CD4-positive, alpha-beta T cell (primary cell): Measurements from ENCODE around the gene NKX2-2. TPM values are rescaled to one million over a fixed set of nuclear protein-coding genes. Genes with fewer than 3 reads are reported as not detected.

ENCODE experiments used
- ATAC-seq: fragments of 200-7000 bp; cut with Tn5 transposase; one replicate; pipeline ENCODE4 v1.10.0; 2022; ENCODE audit warnings: mild to moderate bottlenecking; ENCODE audit not compliant: poor library complexity
- CTCF ChIA-PET: fragments of 350-600 bp; sonication (Branson Sonifier 250); formaldehyde crosslinking; loops from one replicate; lab custom pipeline; 2021; ENCODE audit warnings: antibody characterized with exemption, inconsistent platforms; lab: Charles Lee
- POLR2A ChIA-PET: fragments of 350-600 bp; sonication (Branson Sonifier 250); formaldehyde crosslinking; loops from one replicate; lab custom pipeline; 2021; ENCODE audit warnings: antibody characterized with exemption, inconsistent platforms; lab: Charles Lee
- DNase-seq, 14 experiments: peaks; one replicate each; pipeline ENCODE4 v3.0.0-alpha.2; 2013 to 2020; ENCODE audit warnings: mixed read lengths in 2 of 14
- H3K27ac ChIP-seq, 2 donors: one replicate each; pipeline versions ENCODE4 v1.5.1 to v1.7.0; 2013; ENCODE audit warnings: low read length in 2 of 2, low read depth in 1 of 2, mild to moderate bottlenecking in 1 of 2
- H3K27me3 ChIP-seq, 2 experiments: 1 replicate in 1 of 2; 2 replicates in 1 of 2; pipeline versions ENCODE4 v1.6.1 to v1.7.0; 2013; ENCODE audit warnings: low read length in 2 of 2, control low read depth in 1 of 2, mild to moderate bottlenecking in 1 of 2, moderate library complexity in 1 of 2; ENCODE audit not compliant: insufficient read depth in 2 of 2, control insufficient read depth in 1 of 2
- H3K36me3 ChIP-seq: one replicate; pipeline ENCODE4 v1.6.1; 2013; ENCODE audit warnings: low read length, control low read depth; ENCODE audit not compliant: insufficient read depth
- H3K4me1 ChIP-seq: one replicate; pipeline ENCODE4 v1.6.1; 2013; ENCODE audit warnings: low read length, control low read depth; ENCODE audit not compliant: insufficient read depth
- H3K4me3 ChIP-seq: one replicate; pipeline ENCODE4 v1.5.1; 2013; ENCODE audit warnings: mild to moderate bottlenecking, low read length, moderate library complexity
- H3K9me3 ChIP-seq, 2 experiments: 1 replicate in 1 of 2; 2 replicates in 1 of 2; pipeline versions ENCODE4 v1.6.1 to v1.7.0; 2013; ENCODE audit warnings: low read length in 2 of 2, mild to moderate bottlenecking in 2 of 2, control low read depth in 1 of 2, moderate library complexity in 1 of 2; ENCODE audit not compliant: control insufficient read depth in 1 of 2, insufficient read depth in 1 of 2
- H3K27ac Mint-ChIP-seq: one replicate; pipeline ENCODE4 v1.8.0; 2020; ENCODE audit warnings: mixed read lengths
- H3K27me3 Mint-ChIP-seq: one replicate; pipeline ENCODE4 v1.8.0; 2021; ENCODE audit warnings: mixed read lengths
- H3K36me3 Mint-ChIP-seq: one replicate; pipeline ENCODE4 v1.8.0; 2021; ENCODE audit warnings: low read depth, mixed read lengths
- H3K4me1 Mint-ChIP-seq: one replicate; pipeline ENCODE4 v1.8.0; 2021; ENCODE audit warnings: low read depth, mixed read lengths
- H3K4me3 Mint-ChIP-seq: one replicate; pipeline ENCODE4 v1.8.0; 2020; ENCODE audit warnings: mild to moderate bottlenecking, mixed read lengths
- H3K9me3 Mint-ChIP-seq: one replicate; pipeline ENCODE4 v1.8.0; 2020; ENCODE audit warnings: mixed read lengths
- intact Hi-C, 2 experiments: fragments of 100-400 bp; cut with DNase I in 1 of 2; cut with micrococcal nuclease in 1 of 2; formaldehyde crosslinking; loops; one replicate each; pipeline versions ENCODE4 v1.15.1 to v1.9.0; 2023 to 2025; cut with DNase I, micrococcal nuclease
- total RNA-seq, 174 experiments: library from RNA in 2 of 174; stranded (reverse) in 2 of 174; gene quantifications; one replicate each; pipeline ENCODE4 v1.2.3 and lab custom pipeline; 2021 to 2026
- TF ChIP-seq, protein P1 (sequence below): fragments of 200-600 bp; IDR thresholded peaks from one replicate; pipeline ENCODE4 v1.8.0; 2022; ENCODE audit warnings: antibody characterized with exemption, mild to moderate bottlenecking

The NKX2-2 gene
- total RNA-seq, 2 experiments from 2014 or later, result not detected

DNA sequence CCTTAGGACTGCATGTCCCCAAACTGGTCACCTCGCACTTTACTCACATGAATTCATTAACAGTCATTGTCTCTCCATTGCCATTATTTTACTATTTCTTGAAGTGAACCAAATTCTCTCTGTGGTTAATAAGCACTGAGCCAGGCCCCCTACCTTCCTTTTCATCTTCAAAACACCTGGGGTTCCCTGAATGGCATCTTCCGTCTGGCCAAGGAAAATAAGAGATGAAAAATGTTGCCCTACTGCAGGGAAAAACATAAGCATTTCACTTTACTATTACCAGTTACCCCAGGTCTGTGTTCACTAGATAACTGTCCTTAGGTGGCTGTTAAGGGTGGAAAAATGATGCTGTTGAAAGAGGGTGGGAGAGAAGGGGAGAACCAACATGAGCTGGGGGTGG, 10.0 kb upstream of the NKX2-2 start:
- no peak for DNase-seq
- peaks cover 82% of the 10 kb centered on the region for H3K27me3 Mint-ChIP-seq
- H3K4me3 Mint-ChIP-seq, result no peak overlapping the region
- H3K4me1 Mint-ChIP-seq, result peaks cover 18% of the 10 kb centered on the region
- ATAC-seq, result no peak
- H3K9me3 Mint-ChIP-seq, result no peaks in the 10 kb centered on the region
- Histone ChIP-seq H3K27me3 (peaks cover 60 to 78% of the 10 kb centered on the region in 2 experiments), H3K36me3 (no peaks in the 10 kb centered on the region), H3K4me1 (peaks cover 23% of the 10 kb centered on the region), H3K9me3 (peaks cover 0 to 4% of the 10 kb centered on the region in 2 experiments), H3K27ac (no peak overlapping the region), H3K4me3 (no peak overlapping the region)
- TF ChIP-seq, protein P1, sequence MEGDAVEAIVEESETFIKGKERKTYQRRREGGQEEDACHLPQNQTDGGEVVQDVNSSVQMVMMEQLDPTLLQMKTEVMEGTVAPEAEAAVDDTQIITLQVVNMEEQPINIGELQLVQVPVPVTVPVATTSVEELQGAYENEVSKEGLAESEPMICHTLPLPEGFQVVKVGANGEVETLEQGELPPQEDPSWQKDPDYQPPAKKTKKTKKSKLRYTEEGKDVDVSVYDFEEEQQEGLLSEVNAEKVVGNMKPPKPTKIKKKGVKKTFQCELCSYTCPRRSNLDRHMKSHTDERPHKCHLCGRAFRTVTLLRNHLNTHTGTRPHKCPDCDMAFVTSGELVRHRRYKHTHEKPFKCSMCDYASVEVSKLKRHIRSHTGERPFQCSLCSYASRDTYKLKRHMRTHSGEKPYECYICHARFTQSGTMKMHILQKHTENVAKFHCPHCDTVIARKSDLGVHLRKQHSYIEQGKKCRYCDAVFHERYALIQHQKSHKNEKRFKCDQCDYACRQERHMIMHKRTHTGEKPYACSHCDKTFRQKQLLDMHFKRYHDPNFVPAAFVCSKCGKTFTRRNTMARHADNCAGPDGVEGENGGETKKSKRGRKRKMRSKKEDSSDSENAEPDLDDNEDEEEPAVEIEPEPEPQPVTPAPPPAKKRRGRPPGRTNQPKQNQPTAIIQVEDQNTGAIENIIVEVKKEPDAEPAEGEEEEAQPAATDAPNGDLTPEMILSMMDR, result no peak
- no peaks in the 10 kb centered on the region for H3K36me3 Mint-ChIP-seq
- H3K27ac Mint-ChIP-seq, result no peak overlapping the region
- ChIA-PET CTCF (interaction anchor here (1.6 kb wide), 1 partner anchor 19 kb away, joined by 6 read pairs; no protein-coding TSS in a partner anchor), POLR2A (no interaction called here)
- intact Hi-C loops, result no loop called here

DNA sequence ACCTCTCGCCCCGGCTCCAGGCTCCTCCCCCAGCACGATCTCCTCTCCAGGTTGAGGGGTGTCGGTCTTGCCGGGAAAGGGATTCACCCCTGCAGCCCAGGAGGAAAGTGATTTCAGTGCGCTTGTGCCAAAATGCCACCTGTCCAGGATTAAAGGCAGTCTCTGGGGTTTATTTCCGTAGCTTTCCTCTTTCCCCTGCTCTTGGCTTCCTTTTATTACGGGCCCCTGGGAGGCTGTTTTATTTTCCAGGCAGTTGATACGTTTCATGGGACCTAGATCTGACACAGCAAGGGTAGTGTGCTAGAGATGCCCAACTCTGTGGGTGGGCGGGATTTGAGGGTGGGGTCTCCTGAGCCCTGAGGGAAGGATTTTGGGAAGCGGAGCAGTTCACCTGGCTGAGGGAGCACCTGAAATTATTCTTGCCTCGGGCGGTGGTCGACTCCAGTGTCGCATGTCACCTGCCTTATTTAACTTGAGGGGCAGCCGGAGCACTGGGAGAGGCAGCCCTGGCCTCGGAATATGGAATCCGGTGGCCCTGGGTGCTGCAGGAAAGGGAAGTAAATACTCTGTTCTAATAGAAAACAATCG, 9.5 kb upstream of the NKX2-2 start:
- Mint-ChIP-seq H3K27me3 (peaks cover 83% of the 10 kb centered on the region), H3K9me3 (no peaks in the 10 kb centered on the region), H3K27ac (no peak overlapping the region), H3K4me3 (peak overlapping the region; percentile 30), H3K4me1 (peaks cover 19% of the 10 kb centered on the region), H3K36me3 (no peaks in the 10 kb centered on the region)
- Histone ChIP-seq H3K4me1 (peaks cover 26% of the 10 kb centered on the region), H3K4me3 (no peak overlapping the region), H3K9me3 (peaks cover 0 to 8% of the 10 kb centered on the region in 2 experiments), H3K27ac (no peak overlapping the region), H3K36me3 (no peaks in the 10 kb centered on the region), H3K27me3 (peaks cover 64 to 83% of the 10 kb centered on the region in 2 experiments)
- intact Hi-C loops, result no loop called here
- ChIA-PET CTCF (no interaction called here), POLR2A (no interaction called here)
- no peak for DNase-seq
- no peak for ATAC-seq
- TF ChIP-seq, protein P1, result no peak

DNA sequence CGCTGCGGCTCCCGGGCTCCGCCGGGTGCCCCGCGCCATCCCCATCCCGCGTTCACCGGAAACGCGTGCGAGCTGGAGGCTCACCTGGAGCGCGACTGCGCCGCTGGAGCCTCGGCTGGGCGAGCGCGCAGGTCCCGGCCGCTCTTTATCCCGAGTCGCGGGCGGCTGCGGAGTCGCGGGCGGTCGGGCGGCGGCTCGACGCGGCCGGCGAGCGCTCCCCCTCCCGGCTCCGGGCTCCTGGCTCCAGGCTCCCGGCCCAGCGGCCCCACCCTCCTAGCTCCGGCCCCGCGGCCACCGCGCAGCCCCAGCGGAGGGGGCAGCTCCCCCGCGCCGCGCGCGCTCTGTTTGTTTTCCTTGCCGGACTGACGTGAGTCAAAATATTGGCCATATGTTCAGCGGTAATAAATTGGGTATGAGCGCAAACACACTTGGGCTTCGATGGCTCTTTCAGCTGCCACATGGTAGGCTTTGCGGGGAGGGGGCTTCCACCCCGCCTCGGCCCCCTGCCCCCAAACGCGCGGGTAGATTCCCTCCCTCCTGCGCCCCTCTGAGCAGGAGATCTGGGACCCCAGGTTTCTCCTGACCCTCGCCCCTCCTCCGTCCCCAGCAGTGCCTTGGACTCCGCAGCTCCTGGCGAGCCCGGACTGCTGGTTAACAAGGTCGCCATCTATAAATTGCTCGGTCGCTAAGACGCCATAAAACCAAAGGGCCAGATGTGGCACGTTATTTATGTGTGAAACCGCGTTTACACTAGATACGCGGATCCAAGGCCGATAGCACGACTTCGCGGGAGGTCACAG, 8.8 kb upstream of the NKX2-2 start:
- H3K4me1 ChIP-seq, result peaks cover 33% of the 10 kb centered on the region
- Mint-ChIP-seq H3K27ac (no peak overlapping the region), H3K27me3 (peaks cover 90% of the 10 kb centered on the region), H3K9me3 (no peaks in the 10 kb centered on the region), H3K4me1 (peaks cover 26% of the 10 kb centered on the region), H3K4me3 (peak overlapping the region; percentile 54), H3K36me3 (no peaks in the 10 kb centered on the region)
- peaks cover 0 to 15% of the 10 kb centered on the region in 2 experiments for H3K9me3 ChIP-seq
- ChIA-PET CTCF (no interaction called here), POLR2A (no interaction called here)
- H3K27me3 ChIP-seq, result peaks cover 70 to 89% of the 10 kb centered on the region in 2 experiments
- H3K36me3 ChIP-seq, result no peaks in the 10 kb centered on the region
- H3K27ac ChIP-seq, result no peak overlapping the region
- ATAC-seq, result no peak
- TF ChIP-seq, protein P1, result no peak
- DNase-seq, result no peak
- no peak overlapping the region for H3K4me3 ChIP-seq
- intact Hi-C loops, result no loop called here
